Smooth muscle cell (in vitro differentiated cells): ENCODE data around the gene PARVB. TPM values are rescaled to one million over a fixed set of nuclear protein-coding genes. Genes with fewer than 3 reads are reported as not detected.

ENCODE experiments used
- DNase-seq: peaks from one replicate; lab custom pipeline; 2025; ENCODE audit not compliant: unreplicated experiment; lab: John Stamatoyannopoulos, UW
- H2AFZ ChIP-seq: fragments of 200-600 bp; sonication (generic); 2 replicates; pipeline ENCODE4 v1.6.0; 2016; ENCODE audit warnings: antibody characterized with exemption, low read depth, mild to moderate bottlenecking
- H3F3A ChIP-seq: fragments of 200-600 bp; sonication (generic); 2 replicates; pipeline ENCODE4 v1.6.0; 2017; ENCODE audit warnings: antibody characterized with exemption, low read depth
- H3K27ac ChIP-seq: fragments of 200-600 bp; sonication (generic); 2 replicates; pipeline ENCODE4 v1.5.1; 2016; ENCODE audit warnings: low read depth, mild to moderate bottlenecking
- H3K27me3 ChIP-seq: fragments of 200-600 bp; sonication (generic); 2 replicates; pipeline ENCODE4 v1.6.1; 2016; ENCODE audit warnings: low read depth, mild to moderate bottlenecking
- H3K36me3 ChIP-seq: fragments of 200-600 bp; sonication (generic); 2 replicates; pipeline ENCODE4 v1.5.1; 2016; ENCODE audit warnings: low read depth
- H3K4me1 ChIP-seq: fragments of 200-600 bp; sonication (generic); 2 replicates; pipeline ENCODE4 v1.5.1; 2016; ENCODE audit warnings: low read depth
- H3K4me2 ChIP-seq: fragments of 200-600 bp; sonication (generic); 2 replicates; pipeline ENCODE4 v1.6.0; 2016; ENCODE audit warnings: mild to moderate bottlenecking
- H3K4me3 ChIP-seq: fragments of 200-600 bp; sonication (generic); 2 replicates; pipeline ENCODE4 v1.5.1; 2016; ENCODE audit warnings: mild to moderate bottlenecking
- H3K79me2 ChIP-seq: fragments of 200-600 bp; sonication (generic); 2 replicates; pipeline ENCODE4 v1.6.0; 2016; ENCODE audit warnings: low read depth, mild to moderate bottlenecking
- H3K9ac ChIP-seq: fragments of 200-600 bp; sonication (generic); 2 replicates; pipeline ENCODE4 v1.6.0; 2016; ENCODE audit warnings: low read depth
- H3K9me3 ChIP-seq: fragments of 200-600 bp; sonication (generic); replicated peaks from 2 replicates; pipeline ENCODE4 v1.5.1; 2016; ENCODE audit warnings: low read depth
- H4K20me1 ChIP-seq: fragments of 200-600 bp; sonication (generic); 2 replicates; pipeline ENCODE4 v1.6.0; 2016; ENCODE audit warnings: low read depth
- WGBS: methylation state at CpG from one replicate; pipeline ENCODE4 v1.1.7; 2016; ENCODE audit warnings: low lambda C conversion rate; 5-methylcytosine and 5-hydroxymethylcytosine counted together
- polyA plus RNA-seq: library from polyadenylated mRNA; unstranded; fragments of >200 nt; fragmentation: Nextera tagmentation; extraction: Ambion mirVana; gene quantifications from 2 replicates; pipeline ENCODE4 v1.2.1, GENCODE V29; 2016
- total RNA-seq: library from RNA; depleted of rRNA; stranded (reverse); fragments of >200 nt; gene quantifications from 2 replicates; pipeline ENCODE4 v1.2.3, GENCODE V29; 2014
- TF ChIP-seq, protein P1 (sequence below): fragments of 200-600 bp; sonication (generic); IDR thresholded peaks from 2 replicates; pipeline ENCODE4 v1.5.1; 2017; ENCODE audit warnings: borderline replicate concordance, mild to moderate bottlenecking, antibody characterized with exemption; ENCODE audit not compliant: insufficient read depth, poor library complexity, severe bottlenecking

PARVB gene
- total and polyA plus RNA-seq, 2 experiments from 2014 or later = 35.1 to 36.6 TPM

DNA sequence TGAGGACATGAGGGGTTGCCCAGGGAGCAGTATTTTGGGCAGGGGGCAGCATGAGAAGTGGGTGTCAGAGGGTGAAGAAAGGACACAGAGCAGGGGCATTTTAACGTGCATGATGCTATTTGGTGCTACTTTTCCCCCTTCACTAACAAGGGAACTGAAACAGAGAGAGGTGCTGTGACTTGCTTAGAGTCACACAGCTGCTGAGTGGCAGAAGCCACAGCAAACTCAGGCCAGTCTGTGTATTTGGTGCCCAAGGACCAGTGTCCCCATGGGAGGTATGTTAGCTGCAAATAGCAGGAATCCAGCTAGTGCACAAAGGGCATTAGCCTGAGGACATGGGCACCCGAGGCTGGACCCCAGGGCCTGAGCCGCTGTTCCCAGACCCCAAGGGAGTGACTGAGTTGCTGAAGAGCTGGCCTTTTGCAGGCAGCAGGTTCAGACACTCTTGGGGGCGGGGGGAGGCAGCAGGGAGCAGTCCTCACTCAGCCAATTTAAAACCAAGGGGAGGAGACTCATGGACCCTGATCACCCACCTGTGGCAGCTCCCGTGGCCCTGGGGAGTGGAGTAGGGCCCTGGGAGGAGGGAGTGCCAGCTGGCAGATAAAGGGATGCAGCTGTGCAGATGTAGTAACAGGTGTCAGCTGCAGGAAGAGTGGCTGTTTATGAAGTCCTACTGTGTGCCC lies 171.2 kb downstream of the PARVB start:
- H3K36me3 ChIP-seq = no peaks in the 10 kb centered on the region
- 76% methylated on average over 5 of the region's 5 CpGs for whole genome bisulfite sequencing
- H3K4me3 ChIP-seq = no peak overlapping the region
- H3K9ac ChIP-seq = no peak overlapping the region
- H3K9me3 ChIP-seq = no peaks in the 10 kb centered on the region
- H3K79me2 ChIP-seq = no peaks in the 10 kb centered on the region
- no peaks in the 10 kb centered on the region for H4K20me1 ChIP-seq
- no peak overlapping the region for H3K4me2 ChIP-seq
- H3K27ac ChIP-seq = no peak overlapping the region
- no peaks in the 10 kb centered on the region for H3K4me1 ChIP-seq
- DNase-seq = no peak
- no peaks in the 10 kb centered on the region for H3K27me3 ChIP-seq
- TF ChIP-seq, protein P1, sequence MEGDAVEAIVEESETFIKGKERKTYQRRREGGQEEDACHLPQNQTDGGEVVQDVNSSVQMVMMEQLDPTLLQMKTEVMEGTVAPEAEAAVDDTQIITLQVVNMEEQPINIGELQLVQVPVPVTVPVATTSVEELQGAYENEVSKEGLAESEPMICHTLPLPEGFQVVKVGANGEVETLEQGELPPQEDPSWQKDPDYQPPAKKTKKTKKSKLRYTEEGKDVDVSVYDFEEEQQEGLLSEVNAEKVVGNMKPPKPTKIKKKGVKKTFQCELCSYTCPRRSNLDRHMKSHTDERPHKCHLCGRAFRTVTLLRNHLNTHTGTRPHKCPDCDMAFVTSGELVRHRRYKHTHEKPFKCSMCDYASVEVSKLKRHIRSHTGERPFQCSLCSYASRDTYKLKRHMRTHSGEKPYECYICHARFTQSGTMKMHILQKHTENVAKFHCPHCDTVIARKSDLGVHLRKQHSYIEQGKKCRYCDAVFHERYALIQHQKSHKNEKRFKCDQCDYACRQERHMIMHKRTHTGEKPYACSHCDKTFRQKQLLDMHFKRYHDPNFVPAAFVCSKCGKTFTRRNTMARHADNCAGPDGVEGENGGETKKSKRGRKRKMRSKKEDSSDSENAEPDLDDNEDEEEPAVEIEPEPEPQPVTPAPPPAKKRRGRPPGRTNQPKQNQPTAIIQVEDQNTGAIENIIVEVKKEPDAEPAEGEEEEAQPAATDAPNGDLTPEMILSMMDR = no peak
- H2AFZ ChIP-seq = no peak overlapping the region
- no peaks in the 10 kb centered on the region for H3F3A ChIP-seq

DNA sequence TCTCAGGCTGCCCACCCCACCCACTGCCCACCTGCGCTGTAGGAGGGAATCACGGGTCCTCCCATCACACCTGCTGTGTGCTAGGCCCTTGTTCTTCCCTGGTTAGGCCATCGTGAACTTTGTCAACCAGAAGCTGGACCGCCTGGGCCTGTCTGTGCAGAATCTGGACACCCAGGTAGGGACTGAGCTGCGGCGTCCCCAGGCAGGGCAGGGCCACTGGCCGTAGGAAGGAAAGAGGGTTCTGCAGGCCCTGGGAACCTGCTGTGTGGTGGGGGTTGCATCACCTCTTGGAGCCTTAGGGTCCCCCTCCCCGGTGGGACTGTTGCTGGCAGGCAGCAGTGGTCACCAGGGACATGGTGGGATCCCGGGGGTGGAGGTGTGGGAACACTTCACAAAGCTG lies 172.1 kb downstream of the PARVB start:
- H3K9me3 ChIP-seq = no peaks in the 10 kb centered on the region
- WGBS = 80% methylated on average over 9 of the region's 9 CpGs
- no peaks in the 10 kb centered on the region for H3K4me1 ChIP-seq
- no peaks in the 10 kb centered on the region for H3K79me2 ChIP-seq
- no peaks in the 10 kb centered on the region for H3F3A ChIP-seq
- H3K9ac ChIP-seq = no peak overlapping the region
- H3K27me3 ChIP-seq = no peaks in the 10 kb centered on the region
- H3K27ac ChIP-seq = no peak overlapping the region
- no peaks in the 10 kb centered on the region for H3K36me3 ChIP-seq
- no peak overlapping the region for H2AFZ ChIP-seq
- no peak overlapping the region for H3K4me2 ChIP-seq
- TF ChIP-seq, protein P1 = no peak
- no peak overlapping the region for H3K4me3 ChIP-seq
- no peak for DNase-seq
- H4K20me1 ChIP-seq = no peaks in the 10 kb centered on the region

DNA sequence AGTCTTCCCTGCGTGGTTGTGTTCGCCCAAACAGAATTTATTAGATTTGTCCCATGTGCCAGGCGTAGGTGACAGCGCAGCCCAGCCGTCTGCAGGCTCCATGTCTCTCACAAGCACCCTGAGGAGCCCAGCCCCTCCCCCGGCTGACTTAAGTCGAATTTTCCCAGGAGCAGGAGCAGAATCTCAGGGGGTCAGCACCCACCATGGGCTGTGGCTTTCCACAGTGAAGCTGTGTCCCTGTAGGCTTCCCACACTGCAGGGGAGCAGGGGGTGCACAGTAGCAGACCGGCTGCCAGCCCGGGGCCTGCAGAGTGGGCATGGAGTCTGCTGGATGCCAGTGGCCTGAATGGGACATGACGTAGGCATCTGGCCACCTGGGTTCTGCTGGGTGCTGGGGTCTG lies 172.6 kb downstream of the PARVB start:
- no peak overlapping the region for H3K27ac ChIP-seq
- no peaks in the 10 kb centered on the region for H3K9me3 ChIP-seq
- 86% methylated on average over 10 of the region's 10 CpGs for WGBS
- DNase-seq = no peak
- no peak overlapping the region for H3K4me2 ChIP-seq
- H4K20me1 ChIP-seq = no peaks in the 10 kb centered on the region
- no peak overlapping the region for H3K4me3 ChIP-seq
- no peaks in the 10 kb centered on the region for H3F3A ChIP-seq
- H3K4me1 ChIP-seq = no peaks in the 10 kb centered on the region
- H3K9ac ChIP-seq = no peak overlapping the region
- no peaks in the 10 kb centered on the region for H3K36me3 ChIP-seq
- TF ChIP-seq, protein P1 = no peak
- no peaks in the 10 kb centered on the region for H3K79me2 ChIP-seq
- H3K27me3 ChIP-seq = no peaks in the 10 kb centered on the region
- H2AFZ ChIP-seq = no peak overlapping the region

DNA sequence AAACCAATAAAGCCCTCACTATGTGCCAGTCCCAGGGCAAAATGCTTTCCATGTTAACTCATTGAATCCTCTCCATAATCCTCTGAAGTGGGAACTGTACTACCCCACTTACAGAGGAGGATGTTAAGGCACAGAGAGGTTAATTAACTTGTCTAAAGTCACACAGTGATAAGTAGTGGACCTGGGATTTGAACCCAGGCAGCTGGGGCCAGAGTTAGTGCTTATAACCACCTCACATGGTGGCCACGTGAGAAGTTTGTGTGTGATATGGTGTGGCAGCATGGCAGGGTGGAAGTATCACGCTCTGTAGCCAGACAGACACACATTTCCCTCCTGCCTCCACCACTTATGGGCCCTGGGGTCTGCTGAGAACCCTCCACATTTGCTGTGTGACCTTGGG lies 173.2 kb downstream of the PARVB start:
- DNase-seq = no peak
- Histone ChIP-seq H3K4me2 (no peak overlapping the region), H3K27ac (no peak overlapping the region), H3K27me3 (no peaks in the 10 kb centered on the region), H4K20me1 (no peaks in the 10 kb centered on the region), H3K4me3 (no peak overlapping the region), H3K36me3 (no peaks in the 10 kb centered on the region), H3K4me1 (no peaks in the 10 kb centered on the region), H3K9me3 (no peaks in the 10 kb centered on the region), H3K9ac (no peak overlapping the region), H3K79me2 (no peaks in the 10 kb centered on the region), H3F3A (no peaks in the 10 kb centered on the region), H2AFZ (no peak overlapping the region)
- 95% methylated on average over 2 of the region's 2 CpGs for WGBS
- TF ChIP-seq, protein P1 = no peak
